Lung (tissue), 12 donors: Measurements from ENCODE around the gene KRT7. TPM values are rescaled to one million over a fixed set of nuclear protein-coding genes. Genes with fewer than 3 reads are reported as not detected.

ENCODE experiments used
- ATAC-seq: fragments of 200-7000 bp; cut with Tn5 transposase; one replicate; pipeline ENCODE4 v1.9.1; 2020; ENCODE audit warnings: moderate number of reproducible peaks; ENCODE audit not compliant: insufficient read depth, low FRiP score
- DNase-seq, 3 donors: peaks; one replicate each; pipeline ENCODE4 v3.0.0-alpha.2; 2013 to 2017
- H3K27ac ChIP-seq, 2 donors: one replicate each; pipeline ENCODE4 v1.5.1; 2013; ENCODE audit warnings: mild to moderate bottlenecking in 2 of 2, moderate library complexity in 2 of 2, control low read depth in 1 of 2, inconsistent platforms in 1 of 2, low read depth in 1 of 2, low read length in 1 of 2
- H3K27me3 ChIP-seq, 3 donors: one replicate each; pipeline ENCODE4 v1.5.1; 2013; ENCODE audit warnings: low read length in 2 of 3; ENCODE audit not compliant: control insufficient read depth in 3 of 3, insufficient read depth in 3 of 3
- H3K36me3 ChIP-seq, 4 donors: one replicate each; pipeline ENCODE4 v1.5.1; 2013; ENCODE audit warnings: low read length in 4 of 4, mild to moderate bottlenecking in 1 of 4, moderate library complexity in 1 of 4; ENCODE audit not compliant: control insufficient read depth in 4 of 4, insufficient read depth in 4 of 4
- H3K4me1 ChIP-seq, 5 donors: one replicate each; pipeline ENCODE4 v1.5.1; 2013; ENCODE audit warnings: low read length in 5 of 5, mild to moderate bottlenecking in 2 of 5, moderate library complexity in 1 of 5; ENCODE audit not compliant: control insufficient read depth in 5 of 5, insufficient read depth in 5 of 5
- H3K4me3 ChIP-seq: one replicate; pipeline ENCODE4 v1.5.1; 2013; ENCODE audit warnings: mild to moderate bottlenecking, control low read depth, moderate library complexity
- H3K9ac ChIP-seq, 2 donors: one replicate each; pipeline ENCODE4 v1.5.1; 2013; ENCODE audit warnings: low read length in 2 of 2, control low read depth in 1 of 2; ENCODE audit not compliant: insufficient read depth in 1 of 2
- H3K9me3 ChIP-seq, 4 donors: one replicate each; pipeline ENCODE4 v1.5.1; 2013; ENCODE audit warnings: low read length in 3 of 4, mild to moderate bottlenecking in 1 of 4, moderate library complexity in 1 of 4; ENCODE audit not compliant: control insufficient read depth in 4 of 4, insufficient read depth in 3 of 4
- CTCF ChIP-seq: IDR thresholded peaks from 2 replicates; pipeline ENCODE4 v1.5.1; 2012; ENCODE audit warnings: mild to moderate bottlenecking; ENCODE audit errors: control extremely low read depth, extremely low read depth
- WGBS, 2 donors: extraction: QIAGEN DNeasy Blood & Tissue Kit; methylation state at CpG; one replicate each; pipeline ENCODE4 v1.1.7; 2013; 5-methylcytosine and 5-hydroxymethylcytosine counted together
- polyA plus RNA-seq, 2 donors: library from polyadenylated mRNA; stranded (reverse); fragments of 200-250 nt; gene quantifications; one replicate each; pipeline ENCODE4 v1.2.1, GENCODE V29; 2013
- total RNA-seq, 2 donors: library from RNA; depleted of rRNA in 1 of 2; stranded (reverse); fragments of >200 nt in 1 of 2; gene quantifications; one replicate each; pipeline ENCODE4 v1.2.1, GENCODE V29; 2014 to 2021
- donor health status: control.
- donor health status: control.
- donor health status: Bipolar disorder and iron deficiency.
- donor health status: healthy.
- donor health status: DM: yes; HTN: yes; CAD: no.

The KRT7 gene
- total and polyA plus RNA-seq, 4 donors, result 33.6 to 1,415 (median 1,306) TPM

- Histone ChIP-seq H3K9me3 (no peaks in the 10 kb centered on the region), H3K4me1 (peaks cover 0 to 26% (median 7%) of the 10 kb centered on the region in 5 donors), H3K4me3 (peak overlapping the region; percentile 11), H3K27ac (peak overlapping the region in 1 of 2 donors; percentile 46), H3K36me3 (no peaks in the 10 kb centered on the region), H3K9ac (no peak overlapping the region), H3K27me3 (peaks cover 0 to 37% (median 23%) of the 10 kb centered on the region in 3 donors)
- no peak for TF ChIP-seq CTCF
- ATAC-seq (no peak), DNase-seq (no peak)
- 85% methylated on average over 15 of the region's 15 CpGs for WGBS, 2 donors
Measured at GRCh38 chr12:52235001-52235764, 2.1 kb downstream of the KRT7 start.

GRCh38 chr12:52235822-52236361, 2.8 kb downstream of the KRT7 start:
- Histone ChIP-seq H3K9ac (no peak overlapping the region), H3K27me3 (peaks cover 0 to 33% (median 23%) of the 10 kb centered on the region in 3 donors), H3K4me1 (peaks cover 0 to 26% (median 7%) of the 10 kb centered on the region in 5 donors), H3K36me3 (no peaks in the 10 kb centered on the region), H3K4me3 (no peak overlapping the region), H3K9me3 (no peaks in the 10 kb centered on the region), H3K27ac (peak overlapping the region in 1 of 2 donors; percentile 46)
- WGBS, 2 donors, result 82 to 84% methylated on average over 4 of the region's 4 CpGs
- DNase-seq (peak in 2 of 3 donors; percentile 47 to 49), ATAC-seq (no peak)
- TF ChIP-seq CTCF, result no peak

GRCh38 chr12:52236386-52237050, 3.5 kb downstream of the KRT7 start:
- peaks cover 0 to 28% (median 18%) of the 10 kb centered on the region in 3 donors for H3K27me3 ChIP-seq
- H3K27ac ChIP-seq, result peak overlapping the region in 1 of 2 donors; percentile 54
- H3K9me3 ChIP-seq, result no peaks in the 10 kb centered on the region
- H3K9ac ChIP-seq, result no peak overlapping the region
- peaks cover 0 to 1% (median 0%) of the 10 kb centered on the region in 4 donors for H3K36me3 ChIP-seq
- no peak for TF ChIP-seq CTCF
- WGBS, 2 donors, result 79 to 89% methylated on average over 3 of the region's 3 CpGs
- no peak for DNase-seq
- H3K4me1 ChIP-seq, result peaks cover 0 to 26% (median 7%) of the 10 kb centered on the region in 5 donors
- ATAC-seq, result no peak
- H3K4me3 ChIP-seq, result no peak overlapping the region
